HG02884 (cell line): ENCODE measurements around the gene SGMS1.
A peak's percentile ranks its signal among the peaks of the same experiment; 100 is the strongest.
"Not testable (repeated sequence)": the region's sequence is repeated elsewhere in the genome, so short reads cannot be mapped to it uniquely, and the experiment has no call there.

Experiments used
- ATAC-seq: cut with Tn5 transposase; IDR thresholded peaks from one replicate; pipeline ENCODE4 v1.9.1; 2021; ENCODE audit warnings: mild to moderate bottlenecking, moderate library complexity; ENCODE audit not compliant: unreplicated experiment

Gene SGMS1

DNA sequence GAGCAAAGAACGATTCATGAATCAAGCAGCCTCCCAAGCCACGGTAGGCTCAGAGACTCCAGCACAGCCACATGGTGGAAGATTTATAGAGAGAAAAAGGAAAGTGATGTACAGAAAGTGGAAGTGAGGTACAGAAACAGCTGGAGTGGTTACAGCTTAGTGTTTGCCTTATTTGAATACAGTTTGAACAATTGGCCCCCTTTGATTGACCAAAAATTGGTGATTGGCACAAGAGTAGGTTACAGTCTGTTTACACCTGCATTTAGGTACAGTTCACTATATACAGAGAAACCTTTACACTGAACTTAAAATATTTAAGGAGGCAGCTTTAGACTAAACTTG, 236.1 kb downstream of the SGMS1 start:
- ATAC-seq = peak; percentile 64

DNA sequence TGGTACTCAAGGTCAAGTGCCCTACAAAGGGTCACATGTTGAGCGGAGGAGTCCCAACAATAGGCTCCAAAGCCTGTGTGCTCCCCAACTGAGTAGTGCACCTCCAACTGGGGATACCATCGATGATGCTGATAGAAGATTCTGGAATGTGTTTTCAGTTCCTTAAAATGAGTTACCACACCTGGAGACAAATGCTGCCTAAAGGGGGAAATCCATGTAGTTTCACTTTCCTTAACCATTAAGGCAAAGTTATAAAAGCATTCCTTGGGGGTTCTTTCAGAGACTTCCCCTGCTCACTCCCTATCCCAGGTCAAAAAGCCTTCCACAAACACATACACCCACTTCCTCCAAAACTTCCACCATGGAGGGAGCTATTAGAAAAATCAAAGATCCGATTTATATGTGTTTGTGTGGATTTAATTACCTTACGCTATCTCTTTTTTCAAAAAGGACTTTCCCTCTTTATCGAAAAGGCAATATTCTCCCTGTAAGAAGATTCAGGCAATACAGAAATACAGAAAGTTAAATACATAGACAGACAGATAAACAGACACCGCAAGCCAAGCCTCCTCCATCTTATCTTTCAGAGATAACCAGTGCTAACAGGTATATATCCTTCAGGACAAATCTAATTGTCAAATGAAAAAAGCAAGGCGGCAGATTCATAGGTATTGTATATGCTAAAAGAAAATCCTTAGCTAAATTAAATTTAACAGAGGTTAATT, 236.6 kb downstream of the SGMS1 start:
- no peak for ATAC-seq

DNA sequence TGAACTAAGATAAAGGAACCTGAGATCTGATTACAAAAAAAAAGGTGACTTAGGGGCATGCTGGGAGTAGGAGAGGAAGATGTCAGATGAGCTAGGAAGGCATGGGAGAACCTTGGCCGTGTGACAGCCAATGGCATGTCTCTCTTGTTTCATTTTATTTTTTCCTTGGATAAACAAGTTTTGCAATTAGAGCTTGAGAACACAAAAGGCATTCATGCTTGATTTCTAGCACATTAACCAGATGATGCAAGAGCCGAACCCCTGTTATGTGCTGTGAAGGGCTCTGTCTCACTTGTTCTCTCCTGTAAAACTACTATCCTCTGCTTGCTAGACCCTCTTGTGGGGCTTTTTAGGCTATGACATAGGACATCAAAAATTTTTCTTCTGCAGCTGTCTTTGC, 238.1 kb downstream of the SGMS1 start:
- ATAC-seq = no peak

DNA sequence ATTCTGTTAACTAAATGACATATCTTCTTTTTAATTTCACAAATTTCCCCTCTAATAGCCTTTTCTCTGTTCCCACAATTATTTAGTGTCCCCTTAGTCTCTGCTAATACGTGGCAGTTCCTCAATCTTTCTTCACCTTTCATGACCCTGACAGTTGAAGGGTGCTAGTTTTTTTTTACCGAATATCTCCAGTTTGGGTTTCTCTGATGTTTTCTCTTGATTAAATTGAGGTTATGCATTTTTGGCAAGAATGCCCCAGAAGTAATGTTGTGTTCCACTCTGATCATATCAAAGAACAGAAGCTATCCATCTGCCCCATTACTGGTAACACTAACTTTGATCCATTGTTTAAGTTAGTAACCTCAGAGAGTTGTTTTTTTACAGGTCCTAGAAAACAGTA, 238.9 kb downstream of the SGMS1 start:
- ATAC-seq = no peak

DNA sequence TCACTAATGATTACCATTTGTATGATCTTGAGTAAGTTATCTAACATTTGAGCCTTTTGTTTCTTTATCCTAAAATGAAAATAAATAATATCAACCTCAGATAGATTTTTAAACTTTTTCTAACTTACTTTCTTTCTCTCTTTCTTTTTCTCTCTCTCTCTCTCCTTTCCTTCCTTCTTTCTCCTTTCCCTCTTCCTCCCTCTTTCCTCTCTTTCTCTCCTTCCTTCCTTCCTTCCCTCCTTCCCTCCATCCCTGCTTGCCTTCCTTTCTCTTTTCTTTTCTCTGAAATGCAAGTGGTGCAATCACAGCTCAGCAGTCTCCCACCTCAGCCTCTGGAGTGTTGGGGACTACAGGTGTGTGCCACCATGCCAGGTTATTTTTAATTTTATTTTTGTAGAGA, 239.5 kb downstream of the SGMS1 start:
- ATAC-seq = no peak

DNA sequence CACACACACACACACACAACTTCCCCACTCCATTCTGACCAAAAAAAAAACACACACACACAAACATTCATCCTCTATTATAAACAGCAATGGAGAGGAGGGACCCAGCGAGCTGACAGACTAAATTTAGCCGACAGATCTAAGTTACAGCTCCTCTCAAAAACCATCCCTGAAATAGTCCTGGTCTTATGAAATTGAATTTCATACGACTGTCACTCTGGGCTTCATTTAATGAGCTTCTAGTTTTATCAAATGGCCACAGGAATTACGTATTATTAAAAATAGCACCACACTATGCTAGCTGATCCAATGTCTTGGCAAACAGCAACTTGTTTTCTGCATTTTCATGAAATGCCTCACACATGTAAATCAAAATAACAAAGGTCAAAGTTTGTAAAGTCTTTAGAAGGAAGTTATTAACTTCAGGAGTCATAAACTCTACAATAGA, 241.2 kb downstream of the SGMS1 start:
- ATAC-seq = no peak

DNA sequence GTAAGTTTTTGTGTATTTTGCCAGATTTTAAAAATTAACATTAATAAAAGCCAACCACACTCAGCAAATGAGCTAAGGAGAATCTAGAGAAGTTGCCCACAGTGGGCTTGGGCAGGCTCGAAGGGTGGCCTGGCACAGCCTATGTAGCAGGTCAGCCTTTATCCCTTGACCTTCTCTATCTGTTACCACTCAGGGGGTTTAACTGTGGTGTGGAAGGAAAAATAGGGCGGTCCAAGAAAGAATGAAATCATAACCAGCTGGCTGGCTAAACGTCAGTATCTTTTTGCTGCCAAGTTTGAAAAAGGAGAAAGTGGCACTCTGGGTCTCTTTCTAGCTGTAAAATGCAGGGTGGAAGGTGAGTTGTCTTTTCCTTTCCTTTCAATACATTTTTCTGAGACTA, 242.1 kb downstream of the SGMS1 start:
- no peak for ATAC-seq

DNA sequence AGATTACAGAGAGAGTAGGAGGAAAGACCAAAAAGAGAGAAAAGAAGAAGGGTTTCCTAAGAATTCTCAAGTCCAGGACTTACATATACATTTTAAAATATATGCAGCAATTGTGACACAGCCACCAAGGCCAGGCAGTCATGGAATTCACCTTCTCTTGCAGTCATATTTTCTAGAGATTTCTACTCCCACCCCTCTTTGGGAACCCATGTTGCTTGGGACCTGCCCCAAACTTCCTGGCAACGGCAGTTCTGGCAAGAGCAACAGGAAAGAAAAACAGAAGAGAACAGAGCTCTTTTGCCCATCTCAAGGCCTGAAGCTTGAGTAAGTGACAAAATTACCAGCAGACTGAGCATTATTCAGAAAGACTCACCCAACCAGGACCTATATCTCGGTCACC, 244.1 kb downstream of the SGMS1 start:
- no peak for ATAC-seq

DNA sequence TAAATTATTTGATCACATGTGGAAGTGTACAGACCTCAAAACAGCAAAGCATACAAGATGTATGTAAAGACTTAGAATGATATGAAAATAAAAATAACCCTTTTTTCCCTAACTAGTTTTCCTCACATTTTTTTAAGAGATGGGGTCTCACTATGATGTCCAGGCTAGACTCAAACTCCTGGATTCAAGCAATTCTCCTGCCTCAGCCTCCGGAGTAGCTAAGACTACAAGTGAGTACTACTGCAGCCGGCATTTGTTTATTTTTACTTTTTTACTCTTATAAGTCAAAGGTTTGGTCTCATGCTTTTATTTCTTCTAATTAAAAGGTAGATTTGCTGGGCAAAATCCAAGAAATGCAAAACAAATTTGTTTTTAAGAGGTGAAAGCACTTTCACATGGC, 248.0 kb downstream of the SGMS1 start:
- ATAC-seq = no peak

DNA sequence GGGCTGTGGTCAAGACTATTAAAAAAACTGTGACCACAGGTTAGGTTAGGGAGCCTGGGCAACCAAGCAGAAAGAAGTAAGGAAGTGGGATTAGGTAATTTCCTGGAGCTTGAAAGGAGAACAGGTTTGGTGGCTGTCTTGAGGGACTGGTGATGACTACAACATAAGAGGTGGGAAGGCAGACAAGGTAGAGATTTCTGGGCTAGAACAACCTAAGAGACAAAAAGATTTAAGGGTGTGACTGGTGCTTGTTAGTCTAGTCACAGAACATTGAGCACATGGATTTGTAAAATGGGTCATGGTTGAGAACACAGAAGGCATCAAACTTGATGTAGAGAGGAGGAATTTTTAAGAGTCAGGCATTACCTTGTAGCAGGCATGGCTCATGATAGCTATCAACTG, 248.7 kb downstream of the SGMS1 start:
- no peak for ATAC-seq

DNA sequence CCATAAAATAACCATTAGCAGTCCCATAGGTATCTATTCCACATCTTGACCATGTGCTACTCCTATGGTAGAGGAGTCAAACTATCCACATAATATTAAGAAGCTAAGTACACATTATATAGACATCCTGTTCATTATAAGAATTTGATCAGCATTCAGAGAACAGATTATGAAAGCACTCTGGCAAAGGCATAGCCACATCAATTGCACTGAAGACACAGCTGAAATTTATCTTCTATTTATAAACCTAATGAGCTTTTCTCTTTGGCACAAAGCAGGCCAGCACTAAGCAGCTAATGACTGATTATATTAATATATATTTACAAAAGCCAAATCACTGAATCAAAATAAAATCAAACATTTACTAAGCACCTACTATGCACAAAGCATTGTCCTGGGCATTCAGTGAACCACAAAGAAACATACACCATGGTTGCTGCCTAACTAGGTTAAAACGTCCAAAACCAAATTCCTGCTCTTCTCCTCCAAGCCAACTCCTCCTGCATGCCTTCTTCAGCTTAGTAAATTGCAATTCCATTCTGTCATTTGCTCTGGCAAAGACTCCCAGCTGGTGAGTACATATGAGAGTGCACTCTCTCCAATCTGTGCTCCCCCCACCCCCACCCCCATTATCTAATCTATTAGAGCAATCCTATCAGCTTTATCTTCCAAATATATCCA, 249.8 kb downstream of the SGMS1 start:
- no peak for ATAC-seq

DNA sequence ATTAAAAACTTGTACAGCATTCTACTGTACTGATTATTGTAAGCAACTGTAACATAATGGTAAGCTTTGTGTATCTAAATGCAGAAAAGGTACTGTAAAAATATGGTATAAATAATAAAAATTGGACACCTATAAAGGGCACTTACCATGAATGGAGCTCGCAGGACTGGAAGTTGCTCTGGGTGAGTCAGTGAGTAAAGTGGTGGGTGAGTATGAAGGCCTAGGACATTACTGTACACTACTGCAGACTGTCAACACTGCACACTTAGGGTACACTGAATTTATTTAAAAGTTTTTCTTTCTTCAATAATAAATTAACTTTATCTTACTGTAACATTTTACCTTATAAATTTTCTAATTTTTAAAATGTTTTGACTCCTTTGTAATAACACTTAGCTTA, 253.8 kb downstream of the SGMS1 start:
- no peak for ATAC-seq

DNA sequence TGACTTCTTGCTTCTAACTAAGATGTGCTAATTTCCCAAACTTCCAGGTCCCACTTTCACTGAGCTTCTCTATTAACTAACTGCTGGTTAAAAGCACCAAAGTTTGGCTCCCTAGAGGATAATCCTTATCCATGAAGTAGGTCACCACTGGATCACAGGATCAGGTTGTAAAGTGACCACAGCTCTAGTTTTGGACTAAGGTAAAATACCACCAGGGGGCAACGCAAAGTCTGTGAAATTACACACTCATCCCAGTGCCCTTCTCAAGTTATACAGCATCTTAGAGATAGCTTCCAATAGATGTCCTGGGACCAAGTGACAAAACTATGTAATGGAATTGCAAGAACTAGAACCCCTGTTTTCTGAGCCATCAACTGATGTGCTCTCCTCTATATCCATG, 256.0 kb downstream of the SGMS1 start:
- ATAC-seq = no peak

DNA sequence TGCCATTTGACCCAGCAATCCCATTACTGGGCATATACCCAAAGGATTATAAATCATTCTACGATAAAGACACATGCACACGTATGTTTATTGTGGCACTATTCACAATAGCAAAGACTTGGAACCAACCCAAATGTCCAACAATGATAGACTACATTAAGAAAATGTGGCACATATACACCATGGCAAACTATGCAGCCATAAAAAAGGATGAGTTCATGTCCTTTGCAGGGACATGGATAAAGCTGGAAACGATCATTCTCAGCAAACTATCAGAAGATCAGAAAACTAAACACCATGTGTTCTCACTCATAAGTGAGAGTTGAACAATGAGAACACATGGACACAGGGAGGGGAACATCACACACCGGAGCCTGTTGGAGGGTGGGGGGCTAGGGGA, 257.3 kb downstream of the SGMS1 start:
- not testable (repeated sequence) for ATAC-seq

DNA sequence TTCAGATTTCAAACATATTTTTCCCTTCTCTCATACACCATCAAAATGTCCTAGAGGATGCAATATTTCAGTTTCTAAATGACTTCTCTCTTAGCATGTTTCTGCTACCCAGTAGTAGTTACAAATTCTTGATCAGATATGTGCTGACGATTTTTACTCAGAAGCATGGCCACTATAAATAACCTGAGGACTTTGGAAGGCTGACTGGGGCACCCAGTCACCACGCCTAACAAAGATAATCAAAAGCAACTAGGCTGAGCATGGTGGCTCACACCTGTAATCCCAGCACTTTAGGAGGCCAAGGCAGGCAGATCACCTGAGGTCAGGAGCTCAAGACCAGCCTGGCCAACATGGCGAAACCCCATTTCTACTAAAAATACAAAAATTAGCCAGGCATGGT, 259.0 kb downstream of the SGMS1 start:
- ATAC-seq = not testable (repeated sequence)

DNA sequence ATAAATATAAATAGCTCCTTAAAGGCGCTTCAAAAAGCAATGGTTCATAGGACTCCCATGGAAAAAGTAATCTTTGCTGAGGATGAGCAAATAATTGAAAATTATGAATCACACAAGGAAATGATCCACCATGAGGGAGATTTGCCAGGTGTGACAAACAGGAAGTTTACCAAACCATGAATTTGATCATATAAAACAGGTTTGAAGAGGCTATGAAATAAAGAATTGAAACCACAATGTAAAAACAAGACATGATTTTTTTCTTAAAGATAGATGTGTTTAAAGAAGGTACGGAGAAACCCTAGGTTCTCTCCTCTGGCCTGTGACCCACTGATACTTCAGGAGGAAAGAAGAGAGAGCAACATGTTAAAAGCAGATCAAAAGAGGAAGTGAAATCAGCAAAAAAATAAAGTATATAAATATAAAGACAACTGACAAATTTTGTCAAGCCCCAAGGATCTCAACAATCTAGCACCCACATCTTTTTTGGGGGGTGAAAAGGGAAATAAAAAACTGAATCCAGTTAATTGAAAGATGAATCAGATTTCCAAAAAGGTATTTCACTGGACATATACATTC, 261.1 kb downstream of the SGMS1 start:
- ATAC-seq = peak; percentile 77

DNA sequence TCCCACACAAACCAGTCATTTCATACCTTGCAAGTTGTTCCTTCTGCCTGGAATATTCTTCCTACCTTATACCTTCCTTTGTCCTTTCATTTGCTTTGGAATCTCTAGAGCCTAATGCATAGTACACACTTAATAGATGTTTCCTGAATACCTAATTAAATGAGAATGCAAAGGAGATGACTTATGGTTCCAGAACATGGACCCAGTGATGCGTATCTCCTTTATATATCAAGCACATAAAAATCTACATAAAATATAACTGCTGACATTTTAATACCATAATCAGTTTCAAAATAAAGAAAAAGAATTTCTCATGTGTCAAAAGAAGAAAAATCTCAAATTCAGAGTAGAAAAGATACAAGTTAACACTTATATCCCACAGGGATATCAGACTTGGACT, 261.8 kb downstream of the SGMS1 start:
- ATAC-seq = no peak

DNA sequence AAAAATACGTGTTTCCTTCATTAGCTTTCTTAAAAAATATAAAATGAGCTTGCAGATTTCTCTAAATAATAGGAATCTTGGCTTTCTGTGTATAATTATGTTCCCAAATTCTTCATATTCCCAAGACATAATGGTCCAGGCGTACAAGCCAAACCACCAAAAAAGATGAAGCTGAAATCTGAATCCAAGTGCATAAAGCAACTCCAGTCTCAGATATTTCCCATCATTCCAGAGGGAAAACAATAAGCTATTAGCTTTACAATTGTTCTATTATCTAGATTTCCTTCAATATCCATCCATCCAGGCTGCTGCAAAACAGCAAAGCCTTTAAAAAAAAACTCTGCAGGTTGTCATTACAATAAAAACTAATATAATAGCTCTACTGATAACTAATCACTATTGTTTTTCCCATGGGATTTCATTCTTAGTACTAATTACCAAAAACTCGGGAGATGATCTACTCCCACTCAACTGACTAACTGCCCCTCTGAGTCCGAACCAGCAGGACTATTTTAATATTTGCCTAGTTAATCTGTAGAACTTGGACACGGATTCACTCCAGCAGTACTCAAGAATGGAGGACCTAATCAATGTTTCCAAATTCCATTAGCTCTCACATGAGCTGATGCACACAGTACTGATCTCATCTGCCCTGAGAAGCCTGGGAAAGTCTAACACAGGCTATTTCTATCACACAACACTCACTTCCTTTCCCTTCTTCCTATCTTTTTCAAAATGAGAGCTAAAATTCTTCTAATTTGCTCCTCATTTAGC, 263.5 kb downstream of the SGMS1 start:
- no peak for ATAC-seq

DNA sequence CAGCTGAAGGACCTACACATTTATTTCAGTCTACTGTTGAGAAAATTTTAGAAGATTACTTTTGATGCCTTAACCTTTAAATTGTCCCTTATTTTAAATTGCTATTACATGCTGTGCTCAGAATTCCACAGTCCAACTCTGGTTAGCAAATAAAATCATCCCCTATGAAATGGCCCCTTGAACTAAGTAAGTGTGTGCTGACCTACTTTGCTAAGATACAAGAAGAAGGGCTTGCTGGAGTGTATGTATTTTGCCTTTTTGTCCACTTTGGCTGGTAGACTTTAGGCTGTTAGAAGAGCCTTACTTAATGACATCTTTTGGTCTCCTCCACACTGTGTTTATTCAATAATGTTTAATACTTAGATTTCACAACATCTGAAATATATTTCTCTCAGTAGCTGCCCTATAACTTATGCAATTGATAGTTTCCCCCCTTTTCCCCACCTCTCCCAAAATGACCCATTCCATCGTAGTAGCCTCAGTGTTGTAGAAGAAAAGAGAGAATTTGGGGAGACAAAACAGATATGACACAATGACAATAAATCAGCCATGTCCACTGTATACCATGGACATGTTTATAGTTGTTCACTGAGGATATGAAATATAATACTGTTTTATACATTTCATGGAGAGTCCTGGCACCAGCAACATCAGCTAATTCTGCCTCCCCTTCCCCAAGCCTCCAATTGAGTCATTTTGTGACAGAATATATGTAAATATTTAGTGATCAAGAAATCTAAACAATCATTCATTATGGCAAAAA, 264.6 kb downstream of the SGMS1 start:
- ATAC-seq = no peak

DNA sequence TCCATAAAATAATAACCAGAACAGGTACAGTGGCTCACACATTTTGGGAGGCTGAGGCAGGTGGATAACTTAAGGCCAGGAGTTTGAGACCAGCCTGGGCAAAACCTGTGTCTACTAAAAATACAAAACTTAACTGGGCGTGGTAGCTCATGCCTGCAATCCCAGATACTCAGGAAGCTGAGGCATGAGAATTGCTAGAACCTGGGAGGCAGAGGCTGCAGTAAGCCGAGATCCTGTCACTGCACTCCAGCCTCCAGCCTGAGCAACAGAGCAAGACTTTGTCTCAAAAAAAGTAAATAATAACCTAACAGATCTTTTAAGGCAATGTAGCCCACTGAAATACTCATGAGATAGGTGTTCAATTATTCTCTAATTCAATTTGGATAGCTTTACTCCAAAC, 265.3 kb downstream of the SGMS1 start:
- ATAC-seq = no peak

DNA sequence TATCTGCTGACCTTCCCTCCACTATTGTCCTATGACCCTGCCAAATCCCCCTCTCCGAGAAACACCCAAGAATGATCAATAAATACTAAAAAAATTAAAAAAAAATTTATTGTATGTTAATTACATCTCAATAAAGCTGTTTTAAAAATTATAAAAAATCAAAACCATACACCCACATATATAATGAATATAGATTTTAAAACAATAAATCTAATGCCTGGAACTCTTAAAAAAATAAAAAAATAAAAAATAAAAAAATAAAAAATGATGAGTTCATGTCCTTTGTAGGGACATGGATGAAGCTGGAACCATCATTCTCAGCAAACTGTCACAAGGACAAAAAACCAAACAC, 267.3 kb downstream of the SGMS1 start:
- not testable (repeated sequence) for ATAC-seq
